Stimulated activated CD8-positive, alpha-beta memory T cell treated with anti-CD3 and anti-CD28 coated beads, Interleukin-4, amount 100 ng/mL, for 1 hour (primary cell): ENCODE measurements around the gene ELOVL1.
A peak's percentile ranks its signal among the peaks of the same experiment; 100 is the strongest.
"Not testable (repeated sequence)": the region's sequence is repeated elsewhere in the genome, so short reads cannot be mapped to it uniquely, and the experiment has no call there.

Source experiments
- DNase-seq, 2 donors: peaks; one replicate each; pipeline ENCODE4 v3.0.0-alpha.2; 2020; ENCODE audit warnings: low read depth in 2 of 2, low spot score in 1 of 2

ELOVL1 gene

DNA sequence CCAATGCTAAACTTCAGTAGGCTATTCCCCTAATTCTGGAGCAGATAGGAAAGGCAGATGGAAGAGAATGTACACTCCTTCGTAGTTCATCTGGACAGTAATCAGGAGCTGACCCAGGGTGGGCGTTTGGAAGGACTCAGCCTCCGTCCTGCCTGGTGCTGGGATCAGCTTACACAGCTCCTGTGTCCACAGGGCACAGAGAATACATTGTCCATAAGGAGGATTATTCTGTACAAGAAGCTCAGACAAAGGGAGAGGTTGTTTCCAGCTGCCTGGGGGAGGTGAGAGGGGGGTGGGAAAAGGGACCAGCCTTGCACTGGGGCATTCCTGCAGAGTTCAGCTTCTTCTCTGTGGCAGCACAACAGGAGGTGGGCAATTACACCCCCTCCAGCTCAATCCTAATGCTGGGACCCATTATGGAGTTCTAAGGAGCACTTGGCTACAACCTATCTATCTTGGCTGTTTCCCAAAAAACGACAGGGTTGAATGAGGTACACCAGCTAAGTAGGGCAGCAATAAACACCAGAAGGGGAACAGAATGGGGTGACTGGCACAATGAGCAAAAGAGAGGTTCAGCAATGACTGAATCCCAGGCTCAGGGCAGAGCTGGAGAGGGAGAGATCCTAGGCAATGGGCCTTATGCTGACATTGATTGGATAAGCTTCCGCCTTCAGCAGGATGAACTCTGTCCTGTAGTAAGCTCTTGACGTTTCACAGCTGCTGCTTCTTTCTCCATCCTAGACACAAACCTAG is 14.4 kb upstream of the ELOVL1 start:
- DNase-seq, result no peak

DNA sequence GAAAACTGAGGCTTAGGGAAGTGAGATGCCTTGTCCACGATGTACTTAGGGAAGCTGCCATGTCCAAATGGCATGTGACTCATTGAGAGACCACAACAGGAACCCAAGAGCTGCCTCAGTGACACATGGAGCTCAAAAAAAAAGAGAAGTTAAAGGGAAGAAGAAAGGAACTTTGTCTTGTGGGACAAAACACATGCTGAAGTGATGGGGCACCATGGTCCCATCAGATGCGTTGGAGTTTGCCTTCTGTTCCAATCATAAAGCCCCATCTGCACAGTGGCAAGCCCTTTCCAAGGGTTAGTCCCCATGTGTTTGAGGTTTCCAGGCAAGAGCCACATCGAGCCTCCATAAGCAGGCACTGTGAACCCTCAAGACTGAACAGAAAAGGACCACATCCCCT is 13.8 kb upstream of the ELOVL1 start:
- DNase-seq, result no peak

GRCh38 chr1:43379476-43379875 is 11.7 kb upstream of the ELOVL1 start:
- DNase-seq, result no peak

GRCh38 chr1:43377831-43378230 is 10.0 kb upstream of the ELOVL1 start:
- DNase-seq, result no peak

DNA sequence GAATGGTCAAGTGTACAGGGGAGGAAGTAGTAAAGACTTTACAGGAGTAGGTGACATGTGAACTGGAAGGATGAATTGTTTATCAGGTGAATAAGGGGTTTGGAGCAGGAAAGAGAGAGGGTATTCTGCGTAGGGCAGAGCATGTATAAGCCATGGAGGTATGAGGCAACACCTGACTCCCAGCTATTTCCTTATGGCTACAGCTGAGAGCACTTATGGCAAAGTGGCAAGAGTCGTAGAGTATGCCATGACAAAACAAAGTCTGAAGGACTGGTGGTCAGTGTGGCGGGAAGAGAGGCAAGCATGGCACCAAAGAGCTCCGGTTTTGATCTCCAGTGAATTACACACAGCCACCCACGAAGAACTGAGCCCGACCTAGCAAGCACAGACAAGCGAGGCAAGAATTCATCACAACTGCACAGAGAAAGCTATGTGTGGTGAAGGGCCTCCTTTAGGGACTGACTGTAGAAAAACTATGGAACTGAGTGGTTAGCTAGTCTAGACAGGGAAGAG is 9.0 kb upstream of the ELOVL1 start:
- no peak for DNase-seq

GRCh38 chr1:43373066-43373940 is 5.5 kb upstream of the ELOVL1 start:
- no peak for DNase-seq

DNA sequence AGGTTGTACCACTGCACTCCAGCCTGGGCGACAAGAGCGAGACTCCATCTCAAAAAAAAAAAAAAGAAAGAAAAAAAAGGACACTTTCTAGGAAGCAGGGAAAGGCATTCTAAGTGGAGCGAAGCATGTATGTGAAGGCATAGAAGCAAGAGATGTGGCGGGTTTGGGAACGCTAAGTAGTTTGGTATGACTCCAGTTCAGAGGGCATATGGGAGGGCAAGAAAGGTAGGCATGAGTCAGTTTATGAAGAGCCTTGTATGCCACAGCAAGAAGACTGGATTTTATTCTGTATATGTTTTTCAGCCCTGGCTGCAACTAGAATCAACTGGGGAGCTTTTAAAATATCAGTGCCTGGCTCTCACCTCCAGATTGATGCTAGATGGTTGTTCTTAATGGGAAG is 4.4 kb upstream of the ELOVL1 start:
- no peak for DNase-seq

DNA sequence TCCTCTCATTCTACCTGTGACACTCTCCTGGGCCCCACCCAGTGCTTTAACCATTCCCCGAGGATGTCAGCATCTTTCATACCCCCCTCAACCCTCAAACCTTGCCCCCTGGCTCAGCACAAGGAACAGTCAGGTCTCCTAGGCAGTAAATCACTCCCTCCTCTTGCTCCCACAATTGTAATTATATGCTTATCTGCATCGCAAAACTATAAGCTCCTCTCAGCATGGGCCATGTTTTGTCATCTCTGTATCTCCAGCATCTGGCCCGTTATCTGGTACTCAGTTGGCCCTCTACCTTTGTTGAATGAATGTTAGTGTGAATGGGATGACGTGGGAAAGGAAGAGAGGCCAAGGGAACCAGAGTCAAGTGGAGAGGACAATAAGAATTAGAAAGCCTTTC is 2.8 kb upstream of the ELOVL1 start:
- DNase-seq, result no peak

DNA sequence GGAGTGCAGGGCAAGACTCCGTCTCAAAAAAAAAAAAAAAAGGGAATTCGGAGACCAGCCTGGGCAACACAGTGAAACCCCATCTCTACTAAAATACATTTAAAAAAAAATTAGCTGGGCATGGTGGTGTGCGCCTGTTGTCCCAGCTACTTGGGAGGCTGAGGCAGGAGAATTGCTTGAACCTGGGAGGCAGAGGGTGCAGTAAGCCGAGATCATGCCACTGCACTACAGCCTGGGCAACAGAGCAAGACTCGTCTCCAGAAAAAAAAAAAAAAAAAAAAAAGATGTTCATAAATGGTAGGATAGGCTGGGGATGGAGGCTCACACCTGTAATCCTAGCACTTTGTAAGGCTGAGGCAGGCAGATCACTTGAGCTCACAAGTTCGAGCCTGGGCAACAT is 2.0 kb upstream of the ELOVL1 start:
- DNase-seq, result not testable (repeated sequence)

DNA sequence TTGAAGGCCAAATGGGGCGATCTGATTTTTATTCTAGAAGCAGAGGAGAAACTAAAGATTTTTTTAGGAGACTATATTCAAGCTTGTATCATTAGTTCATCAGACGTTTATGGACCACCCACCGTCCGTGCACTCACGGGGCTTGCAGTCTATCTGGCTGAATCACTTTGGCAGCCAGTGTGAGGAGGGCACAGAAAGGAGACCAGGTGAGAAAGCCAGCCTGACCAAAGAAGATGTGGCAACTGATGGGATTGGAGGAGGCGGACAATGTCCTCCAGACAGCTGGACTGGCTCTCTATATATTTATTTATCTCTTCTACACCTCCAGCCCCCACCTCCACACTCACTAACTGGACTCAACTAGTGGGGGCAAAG is 822 bp upstream of the ELOVL1 start:
- DNase-seq, result no peak

- DNase-seq, result peak in 1 of 2 donors; percentile 7
Measured at GRCh38 chr1:43367026-43367903, 546 bp downstream of the ELOVL1 start.

GRCh38 chr1:43366601-43367025 is 1.2 kb downstream of the ELOVL1 start:
- no peak for DNase-seq

GRCh38 chr1:43366179-43366578 is 1.6 kb downstream of the ELOVL1 start:
- no peak for DNase-seq

GRCh38 chr1:43365678-43366077 is 2.1 kb downstream of the ELOVL1 start:
- no peak for DNase-seq

- no peak for DNase-seq
Measured at GRCh38 chr1:43363935-43364525, 3.8 kb downstream of the ELOVL1 start.

DNA sequence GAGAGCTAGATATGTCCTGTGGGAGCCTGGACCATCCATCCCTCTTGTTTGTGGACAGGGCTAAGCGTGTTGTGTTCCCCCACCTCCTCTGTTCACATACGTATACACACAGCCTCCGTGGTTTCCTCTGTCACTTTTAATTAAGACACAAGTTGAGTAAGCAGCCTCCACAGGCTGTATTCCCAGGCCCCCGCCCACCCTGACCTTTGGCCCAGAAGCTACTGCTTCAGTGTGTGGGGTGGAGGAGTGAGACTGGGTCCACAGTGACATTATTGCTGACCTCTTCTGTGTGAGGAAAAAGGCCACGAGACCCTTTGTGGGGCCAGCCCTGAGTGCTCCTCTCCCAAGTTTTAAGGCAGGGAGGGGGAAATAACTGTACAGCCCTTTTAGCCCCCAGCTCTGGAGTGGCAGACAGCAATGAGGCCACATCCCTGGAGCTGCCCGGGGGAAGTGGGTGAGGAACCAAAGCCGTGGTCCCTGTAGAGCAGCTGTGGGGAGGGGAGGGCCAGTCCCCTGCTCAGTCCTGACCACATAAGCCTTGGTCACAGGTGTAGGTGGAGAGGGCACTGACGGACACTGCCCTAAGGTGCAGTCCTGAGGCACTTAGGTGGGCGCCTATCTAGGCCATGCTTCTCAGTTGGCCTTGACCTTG is 4.4 kb downstream of the ELOVL1 start:
- no peak for DNase-seq

DNA sequence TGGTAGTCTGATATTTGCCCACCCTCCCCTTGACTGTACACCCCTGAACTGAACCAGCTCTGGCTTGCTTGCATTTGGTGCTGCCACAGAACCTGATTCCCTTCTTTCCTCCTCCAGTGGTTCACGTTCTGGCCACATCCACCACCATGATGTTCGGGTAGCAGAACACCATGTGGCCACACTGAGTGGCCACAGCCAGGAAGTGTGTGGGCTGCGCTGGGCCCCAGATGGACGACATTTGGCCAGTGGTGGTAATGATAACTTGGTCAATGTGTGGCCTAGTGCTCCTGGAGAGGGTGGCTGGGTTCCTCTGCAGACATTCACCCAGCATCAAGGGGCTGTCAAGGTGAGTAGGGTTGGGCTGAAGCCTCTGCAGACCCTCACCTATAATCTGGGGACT is 7.2 kb downstream of the ELOVL1 start:
- DNase-seq, result no peak

DNA sequence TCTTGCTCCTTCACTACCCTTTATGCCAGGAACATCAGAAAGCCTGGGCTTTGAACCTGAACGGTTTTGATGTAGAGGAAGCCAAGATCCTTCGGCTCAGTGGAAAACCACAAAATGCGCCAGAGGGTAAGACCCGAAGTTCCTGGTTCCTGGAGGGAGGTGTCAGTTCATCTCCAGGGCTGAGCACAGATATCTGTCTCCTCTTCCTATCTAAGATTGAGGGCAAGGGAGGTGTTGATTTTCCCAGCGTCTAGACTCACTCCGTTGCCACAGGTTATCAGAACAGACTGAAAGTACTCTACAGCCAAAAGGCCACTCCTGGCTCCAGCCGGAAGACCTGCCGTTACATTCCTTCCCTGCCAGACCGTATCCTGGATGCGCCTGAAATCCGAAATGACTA is 8.1 kb downstream of the ELOVL1 start:
- no peak for DNase-seq

- DNase-seq, result peak; percentile 95 to 96
Measured at GRCh38 chr1:43358746-43359693, 8.8 kb downstream of the ELOVL1 start, which contains the start of gene CDC20. TSS of gene CDC20 (plus strand) at chr1:43358981. CDS start at chr1:43359216, 235 bp downstream.
